IMR-90 (cell line): ENCODE data around the gene TRIM26.

Experiments
- BHLHE40 ChIP-seq: fragments of 150-350 bp; IDR thresholded peaks from 2 replicates; pipeline ENCODE4 v1.6.1; 2016; ENCODE audit warnings: mild to moderate bottlenecking, low read depth, low read length
- CEBPB ChIP-seq: IDR thresholded peaks from 2 replicates; pipeline ENCODE4 v1.6.1; 2012; ENCODE audit warnings: low read depth, low read length, improper control_type of control experiment
- CHD1 ChIP-seq: IDR thresholded peaks from 2 replicates; pipeline ENCODE4 v1.6.1; 2012; ENCODE audit warnings: low read depth, low read length, improper control_type of control experiment
- CTCF ChIP-seq: conservative IDR thresholded peaks from 2 replicates; pipeline ENCODE4 v1.5.1; 2012; ENCODE audit warnings: mild to moderate bottlenecking, low read depth, low read length, improper control_type of control experiment
- FOS ChIP-seq: fragments of 150-350 bp; IDR thresholded peaks from 2 replicates; pipeline ENCODE4 v1.6.1; 2016; ENCODE audit warnings: low read depth, low read length
- MAFK ChIP-seq: IDR thresholded peaks from 2 replicates; pipeline ENCODE4 v1.6.1; 2012; ENCODE audit warnings: low read depth, low read length, improper control_type of control experiment
- MXI1 ChIP-seq: IDR thresholded peaks from 2 replicates; pipeline ENCODE4 v1.6.1; 2012; ENCODE audit warnings: low read depth, mild to moderate bottlenecking, low read length, moderate library complexity, borderline replicate concordance
- POLR2A ChIP-seq: IDR thresholded peaks from 2 replicates; pipeline ENCODE4 v1.6.1; 2012; ENCODE audit warnings: mild to moderate bottlenecking, low read depth, low read length
- RAD21 ChIP-seq: IDR thresholded peaks from 2 replicates; pipeline ENCODE4 v1.6.1; 2012; ENCODE audit warnings: low read length, improper control_type of control experiment
- RCOR1 ChIP-seq: IDR thresholded peaks from 2 replicates; pipeline ENCODE4 v1.6.1; 2012; ENCODE audit warnings: mild to moderate bottlenecking, low read length, improper control_type of control experiment; ENCODE audit not compliant: insufficient replicate concordance
- RFX5 ChIP-seq: IDR thresholded peaks from 2 replicates; pipeline ENCODE4 v1.8.0; 2012; ENCODE audit warnings: low read depth, mild to moderate bottlenecking, low read length, moderate library complexity
- SMC3 ChIP-seq: fragments of 150-350 bp; IDR thresholded peaks from 2 replicates; pipeline ENCODE4 v1.6.1; 2016; ENCODE audit warnings: low read depth, mild to moderate bottlenecking, antibody characterized with exemption, low read length, moderate library complexity
- USF2 ChIP-seq: fragments of 150-350 bp; IDR thresholded peaks from 2 replicates; pipeline ENCODE4 v1.6.1; 2017; ENCODE audit warnings: mild to moderate bottlenecking, antibody characterized with exemption, low read length, low read depth

- TF ChIP-seq CTCF: no peak
- no peak for TF ChIP-seq MXI1
- no peak for TF ChIP-seq FOS
- TF ChIP-seq USF2: no peak
- no peak for TF ChIP-seq POLR2A
- no peak for TF ChIP-seq CEBPB
- no peak for TF ChIP-seq SMC3
- no peak for TF ChIP-seq RAD21
- TF ChIP-seq BHLHE40: no peak
- TF ChIP-seq CHD1: no peak
- no peak for TF ChIP-seq RFX5
- no peak for TF ChIP-seq MAFK
- no peak for TF ChIP-seq RCOR1
Observed at GRCh38 chr6:30195951-30196350, 17.3 kb downstream of the TRIM26 start.
